ENCODE measurements around the gene PTPRK. TPM values are rescaled to one million over a fixed set of nuclear protein-coding genes. Genes with fewer than 3 reads are reported as not detected.

Gene PTPRK
- total and polyA plus RNA-seq, 4 donors = 8.2 to 224 (median 42.9) TPM

- ATAC-seq (ENCODE audit: insufficient read depth, low FRiP score) = no peak
- H3K4me3 ChIP-seq = no peak overlapping the region
- H3K4me1 ChIP-seq (ENCODE audit: control insufficient read depth in 5 of 5, insufficient read depth in 5 of 5, low read length in 5 of 5) = peaks cover 0 to 8% (median 0%) of the 10 kb centered on the region in 5 donors
- H3K36me3 ChIP-seq (ENCODE audit: control insufficient read depth in 4 of 4, insufficient read depth in 4 of 4, low read length in 4 of 4) = no peaks in the 10 kb centered on the region
- TF ChIP-seq CTCF (IDR thresholded peaks at IDR 0.05; ENCODE audit: control extremely low read depth, extremely low read depth) = no peak
- no peaks in the 10 kb centered on the region for H3K27me3 ChIP-seq (ENCODE audit: control insufficient read depth in 3 of 3, insufficient read depth in 3 of 3, low read length in 2 of 3)
- no peak overlapping the region for H3K27ac ChIP-seq (ENCODE audit: low read depth in 1 of 2, low read length in 1 of 2)
- DNase-seq = no peak
- H3K9ac ChIP-seq (ENCODE audit: insufficient read depth in 1 of 2, low read length in 2 of 2) = no peak overlapping the region
- H3K9me3 ChIP-seq (ENCODE audit: control insufficient read depth in 4 of 4, insufficient read depth in 3 of 4, low read length in 3 of 4) = no peaks in the 10 kb centered on the region
- 93 to 94% methylated on average over 1 of the region's 1 CpG for WGBS, 2 donors
These were observed 269.9 kb downstream of the PTPRK start for GRCh38 chr6:128250370-128251070.

GRCh38 chr6:128249429-128249828 lies 271.0 kb downstream of the PTPRK start:
- no peak for ATAC-seq (ENCODE audit: insufficient read depth, low FRiP score)
- Histone ChIP-seq H3K27ac (ENCODE audit: low read depth in 1 of 2, low read length in 1 of 2) (no peak overlapping the region), H3K27me3 (ENCODE audit: control insufficient read depth in 3 of 3, insufficient read depth in 3 of 3, low read length in 2 of 3) (no peaks in the 10 kb centered on the region), H3K9ac (ENCODE audit: insufficient read depth in 1 of 2, low read length in 2 of 2) (no peak overlapping the region), H3K9me3 (ENCODE audit: control insufficient read depth in 4 of 4, insufficient read depth in 3 of 4, low read length in 3 of 4) (no peaks in the 10 kb centered on the region), H3K4me1 (ENCODE audit: control insufficient read depth in 5 of 5, insufficient read depth in 5 of 5, low read length in 5 of 5) (peaks cover 0 to 12% (median 0%) of the 10 kb centered on the region in 5 donors), H3K4me3 (no peak overlapping the region), H3K36me3 (ENCODE audit: control insufficient read depth in 4 of 4, insufficient read depth in 4 of 4, low read length in 4 of 4) (no peaks in the 10 kb centered on the region)
- no peak for TF ChIP-seq CTCF (IDR thresholded peaks at IDR 0.05; ENCODE audit: control extremely low read depth, extremely low read depth)
- WGBS, 2 donors = 95 to 97% methylated on average over 4 of the region's 4 CpGs
- no peak for DNase-seq

- DNase-seq (no peak), ATAC-seq (ENCODE audit: insufficient read depth, low FRiP score) (no peak)
- H3K36me3 ChIP-seq (ENCODE audit: control insufficient read depth in 4 of 4, insufficient read depth in 4 of 4, low read length in 4 of 4) = no peaks in the 10 kb centered on the region
- H3K27ac ChIP-seq (ENCODE audit: low read depth in 1 of 2, low read length in 1 of 2) = no peak overlapping the region
- no peak overlapping the region for H3K4me3 ChIP-seq
- H3K9ac ChIP-seq (ENCODE audit: insufficient read depth in 1 of 2, low read length in 2 of 2) = no peak overlapping the region
- no peaks in the 10 kb centered on the region for H3K9me3 ChIP-seq (ENCODE audit: control insufficient read depth in 4 of 4, insufficient read depth in 3 of 4, low read length in 3 of 4)
- no peaks in the 10 kb centered on the region for H3K27me3 ChIP-seq (ENCODE audit: control insufficient read depth in 3 of 3, insufficient read depth in 3 of 3, low read length in 2 of 3)
- H3K4me1 ChIP-seq (ENCODE audit: control insufficient read depth in 5 of 5, insufficient read depth in 5 of 5, low read length in 5 of 5) = peaks cover 0 to 11% (median 0%) of the 10 kb centered on the region in 5 donors
- no peak for TF ChIP-seq CTCF (IDR thresholded peaks at IDR 0.05; ENCODE audit: control extremely low read depth, extremely low read depth)
- 82 to 89% methylated on average over 7 of the region's 7 CpGs for WGBS, 2 donors
These were observed 273.7 kb downstream of the PTPRK start for GRCh38 chr6:128246472-128247260.

Measured in lung (tissue), 12 donors.